GM13976 (cell line): Measurements from ENCODE around the gene COQ8B.

Source experiments
- DNase-seq: peaks from one replicate; pipeline ENCODE4 v3.0.0; 2012; ENCODE audit warnings: low spot score
- in situ Hi-C: fragments of 300-500 bp; cut with MboI; formaldehyde crosslinking; loops from one replicate; pipeline ENCODE4 v1.12.0; 2022; ENCODE audit warnings: low sequenced_read_pairs, mixed read lengths, inconsistent platforms; ENCODE audit not compliant: unreplicated experiment
- TF ChIP-seq, protein P1 (sequence below): IDR thresholded peaks from 2 replicates; pipeline ENCODE4 v1.5.1; 2012; ENCODE audit warnings: borderline replicate concordance, mild to moderate bottlenecking; ENCODE audit not compliant: insufficient read depth; ENCODE audit errors: extremely low read depth, missing control alignments, control extremely low read depth

The COQ8B gene

GRCh38 chr19:40750058-40750873 is 33.6 kb upstream of the COQ8B start, which contains the start of gene ACTMAP:
ACTMAP (minus strand) TSS chr19:40750477; CDS start chr19:40749803, 674 bp downstream.
- peak; percentile 98 for DNase-seq
- TF ChIP-seq, protein P1, sequence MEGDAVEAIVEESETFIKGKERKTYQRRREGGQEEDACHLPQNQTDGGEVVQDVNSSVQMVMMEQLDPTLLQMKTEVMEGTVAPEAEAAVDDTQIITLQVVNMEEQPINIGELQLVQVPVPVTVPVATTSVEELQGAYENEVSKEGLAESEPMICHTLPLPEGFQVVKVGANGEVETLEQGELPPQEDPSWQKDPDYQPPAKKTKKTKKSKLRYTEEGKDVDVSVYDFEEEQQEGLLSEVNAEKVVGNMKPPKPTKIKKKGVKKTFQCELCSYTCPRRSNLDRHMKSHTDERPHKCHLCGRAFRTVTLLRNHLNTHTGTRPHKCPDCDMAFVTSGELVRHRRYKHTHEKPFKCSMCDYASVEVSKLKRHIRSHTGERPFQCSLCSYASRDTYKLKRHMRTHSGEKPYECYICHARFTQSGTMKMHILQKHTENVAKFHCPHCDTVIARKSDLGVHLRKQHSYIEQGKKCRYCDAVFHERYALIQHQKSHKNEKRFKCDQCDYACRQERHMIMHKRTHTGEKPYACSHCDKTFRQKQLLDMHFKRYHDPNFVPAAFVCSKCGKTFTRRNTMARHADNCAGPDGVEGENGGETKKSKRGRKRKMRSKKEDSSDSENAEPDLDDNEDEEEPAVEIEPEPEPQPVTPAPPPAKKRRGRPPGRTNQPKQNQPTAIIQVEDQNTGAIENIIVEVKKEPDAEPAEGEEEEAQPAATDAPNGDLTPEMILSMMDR = no peak
- in situ Hi-C loops = no loop called here

DNA sequence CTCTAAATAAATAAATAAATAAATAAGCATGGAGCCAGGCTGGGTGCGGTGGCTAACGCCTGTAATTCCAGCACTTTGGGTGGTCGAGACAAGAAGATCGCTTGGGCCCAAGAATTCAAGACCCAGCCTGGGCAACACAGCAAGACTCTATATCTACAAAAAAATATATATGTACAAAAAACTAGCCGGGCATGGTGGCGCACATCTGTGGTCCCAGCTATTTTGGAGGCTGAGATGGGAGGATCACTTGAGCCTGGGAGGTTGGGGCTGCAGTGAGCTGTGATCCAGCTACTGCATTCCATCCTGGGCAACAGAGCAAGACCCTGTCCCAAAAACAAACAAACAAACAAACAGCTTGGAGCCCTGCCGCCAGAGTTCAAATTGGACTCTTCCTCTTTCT is 30.9 kb upstream of the COQ8B start:
- DNase-seq = no peak
- TF ChIP-seq, protein P1 = no peak
- in situ Hi-C loops = no loop called here

- in situ Hi-C loops = no loop called here
- TF ChIP-seq, protein P1 = no peak
- DNase-seq = no peak
Measured at GRCh38 chr19:40745402-40745780, 28.7 kb upstream of the COQ8B start.

DNA sequence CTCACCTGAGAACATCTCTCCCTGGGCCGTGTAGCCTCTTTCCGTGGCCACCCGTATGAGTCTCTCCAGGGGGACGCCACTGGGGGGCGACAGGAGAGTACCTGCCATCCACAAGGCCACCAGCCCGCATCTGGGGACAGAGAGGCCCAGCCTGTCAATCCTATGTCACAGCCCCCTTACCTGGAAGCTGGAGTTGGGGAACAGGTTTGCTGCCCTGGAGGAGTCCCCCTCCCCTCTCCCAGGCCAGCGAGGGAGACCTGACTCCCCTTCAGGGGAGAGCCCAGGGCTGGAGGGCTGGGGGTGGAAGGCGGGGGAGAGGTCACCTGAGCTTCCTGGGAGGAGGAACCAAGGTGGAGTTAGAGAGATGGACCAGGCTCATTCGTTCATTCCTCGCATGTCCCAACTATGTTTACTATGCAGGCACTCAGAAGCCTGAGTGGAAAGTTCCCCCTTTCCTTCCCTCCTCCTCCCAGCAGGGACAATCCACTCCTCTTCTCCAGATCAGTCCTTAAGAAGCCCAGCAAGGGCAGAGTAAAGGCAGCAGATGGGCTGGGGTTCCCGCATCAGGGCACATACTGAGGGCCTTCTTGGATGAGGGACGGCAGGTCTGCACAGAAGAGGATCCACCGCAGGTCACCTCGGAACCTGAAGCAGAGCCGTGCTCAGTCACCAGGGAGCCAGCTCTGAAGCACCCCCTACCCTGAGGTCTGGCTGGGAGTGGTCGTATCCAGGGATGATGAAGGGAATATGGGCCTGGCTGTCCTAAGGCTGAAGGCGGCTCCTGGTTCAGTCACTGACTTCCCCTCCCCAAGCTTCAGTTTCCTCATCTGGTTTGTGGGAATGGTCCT is 28.1 kb upstream of the COQ8B start:
- in situ Hi-C loops = no loop called here

DNA sequence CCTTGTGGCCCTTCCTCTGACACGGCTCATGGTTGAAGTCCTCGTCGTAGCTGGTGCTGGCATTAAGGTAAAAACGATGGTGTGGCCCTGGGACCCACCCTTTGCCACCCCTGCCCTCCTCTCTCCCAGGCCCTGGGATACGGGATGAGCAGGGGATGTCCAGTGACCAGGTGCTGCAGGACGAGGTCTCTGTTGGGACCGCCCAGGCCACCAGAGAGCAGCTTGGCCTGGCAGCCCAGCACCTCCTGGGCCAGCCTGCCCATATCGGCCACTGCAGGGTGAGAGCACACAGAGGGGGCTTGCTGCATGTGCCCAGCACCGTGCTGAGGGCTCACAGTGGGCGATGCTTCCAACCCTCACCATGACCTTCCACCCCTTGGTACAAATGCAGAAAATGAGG is 27.2 kb upstream of the COQ8B start:
- TF ChIP-seq, protein P1 = no peak
- in situ Hi-C loops = no loop called here
- DNase-seq = no peak

More for the DNA sequence above, 28.1 kb upstream of the COQ8B start:
- TF ChIP-seq, protein P1 = peak; percentile 19
- DNase-seq = peak; percentile 55

- no peak for DNase-seq
- in situ Hi-C loops = no loop called here
- TF ChIP-seq, protein P1 = no peak
Measured at GRCh38 chr19:40742886-40743285, 26.2 kb upstream of the COQ8B start.
